Measurements from ENCODE around the gene PAFAH1B1.

- TF ChIP-seq TAF1 (IDR thresholded peaks at IDR 0.05; ENCODE audit: borderline replicate concordance, insufficient read depth, low read length) (no peak), REST (IDR thresholded peaks at IDR 0.05; ENCODE audit: insufficient read depth in 1 of 2, low read depth in 2 of 2, low read length in 2 of 2) (no peak)
These were observed 88.9 kb downstream of the PAFAH1B1 start for GRCh38 chr17:2682176-2682938.
